HCT116 (cell line): ENCODE results near the gene PIK3R6. TPM values are rescaled to one million over a fixed set of nuclear protein-coding genes. Genes with fewer than 3 reads are reported as not detected.

Source experiments
- ATAC-seq: fragments of 200-7000 bp; cut with Tn5 transposase; 2 replicates; pipeline ENCODE4 v1.9.1; 2020; ENCODE audit warnings: mild to moderate bottlenecking, moderate library complexity
- BruUV-seq: library from RNA; stranded (reverse); fragments of 400-500 nt; replicated peaks from 2 replicates; lab custom pipeline; 2021; lab: Mats Ljungman, UMichigan
- CTCF ChIA-PET: fragments of 300-600 bp; sonication (Branson Sonifier 250); formaldehyde crosslinking; loops from one replicate; lab custom pipeline; 2021; ENCODE audit warnings: antibody characterized with exemption; lab: Charles Lee
- POLR2A ChIA-PET: fragments of 300-600, 350-600 bp; sonication (Branson Sonifier 250); formaldehyde crosslinking; loops from one replicate; lab custom pipeline; 2021; ENCODE audit warnings: antibody characterized with exemption; lab: Charles Lee
- RAD21 ChIA-PET, 2 experiments: fragments of 300-600 bp; sonication (Branson Sonifier 250); formaldehyde crosslinking; loops; one replicate each; lab custom pipeline; 2023; ENCODE audit warnings: low total read pairs in 2 of 2; ENCODE audit not compliant: uncharacterized antibody in 2 of 2, unreplicated experiment in 2 of 2, low non-redundant PET in 1 of 2; lab: Charles Lee
- DNase-seq: peaks from one replicate; pipeline ENCODE4 v3.0.0-alpha.2; 2010; ENCODE audit warnings: low read depth, low spot score
- H2AFZ ChIP-seq: fragments of 200-600 bp; shearing (Covaris generic), sonication (generic); 2 replicates; pipeline ENCODE4 v1.6.1; 2017; ENCODE audit warnings: low read depth, mixed run types, mixed read lengths, antibody characterized with exemption, low read length; ENCODE audit not compliant: poor library complexity, severe bottlenecking
- H3K27ac ChIP-seq: 2 replicates; pipeline ENCODE4 v1.5.1; 2012; ENCODE audit warnings: low read depth, low read length
- H3K27me3 ChIP-seq: fragments of 200-600 bp; sonication (generic); 2 replicates; pipeline ENCODE4 v1.6.1; 2016; ENCODE audit warnings: mixed run types, low read length, mixed read lengths; ENCODE audit not compliant: insufficient read depth
- H3K36me3 ChIP-seq, 2 experiments: fragments of 200-500 bp in 1 of 2; fragments of 200-600 bp in 1 of 2; sonication (Bioruptor generic) in 1 of 2; sonication (generic) in 1 of 2; 2 replicates each; pipeline versions ENCODE4 v1.5.1 to v1.6.1; 2014 to 2016; ENCODE audit warnings: low read length in 2 of 2, inconsistent platforms in 1 of 2, mixed read lengths in 1 of 2, mixed run types in 1 of 2; ENCODE audit not compliant: insufficient read depth in 2 of 2, control insufficient read depth in 1 of 2
- H3K4me1 ChIP-seq, 2 experiments: fragments of 200-600 bp in 1 of 2; sonication (generic) in 1 of 2; 2 replicates each; pipeline versions ENCODE4 v1.5.1 to v1.6.1; 2012 to 2017; ENCODE audit warnings: low read length in 2 of 2, inconsistent platforms in 1 of 2, mild to moderate bottlenecking in 1 of 2, mixed read lengths in 1 of 2, mixed run types in 1 of 2, moderate library complexity in 1 of 2; ENCODE audit not compliant: insufficient read depth in 2 of 2, control insufficient read depth in 1 of 2
- H3K4me2 ChIP-seq: fragments of 200-600 bp; sonication (generic); 2 replicates; pipeline ENCODE4 v1.6.1; 2017; ENCODE audit warnings: mixed run types, low read length, mixed read lengths
- H3K4me3 ChIP-seq, 2 experiments: fragments of 200-600 bp in 1 of 2; sonication (generic) in 1 of 2; replicated peaks in 1 of 2; 2 replicates each; pipeline ENCODE4 v1.5.1; 2011 to 2016; ENCODE audit warnings: low read length in 2 of 2, control low read depth in 1 of 2, low read depth in 1 of 2, mild to moderate bottlenecking in 1 of 2, mixed read lengths in 1 of 2, mixed run types in 1 of 2
- H3K79me2 ChIP-seq: fragments of 200-600 bp; sonication (generic); 2 replicates; pipeline ENCODE4 v1.6.1; 2017; ENCODE audit warnings: mild to moderate bottlenecking, mixed run types, low read length, moderate library complexity, mixed read lengths; ENCODE audit not compliant: insufficient read depth
- H3K9ac ChIP-seq: fragments of 200-600 bp; sonication (generic); 2 replicates; pipeline ENCODE4 v1.6.1; 2016; ENCODE audit warnings: low read length, mixed read lengths
- H3K9me2 ChIP-seq: fragments of 200-600 bp; sonication (generic), shearing (Covaris generic); 2 replicates; pipeline ENCODE4 v1.6.1; 2017; ENCODE audit warnings: mixed run types, mild to moderate bottlenecking, moderate library complexity; ENCODE audit not compliant: insufficient read depth
- H3K9me3 ChIP-seq, 2 experiments: fragments of 200-500 bp in 1 of 2; fragments of 200-600 bp in 1 of 2; sonication (Bioruptor generic) in 1 of 2; sonication (generic) in 1 of 2; 2 replicates each; pipeline ENCODE4 v1.6.1; 2014 to 2017; ENCODE audit warnings: low read length in 2 of 2, mixed read lengths in 2 of 2, inconsistent platforms in 1 of 2, low read depth in 1 of 2, mild to moderate bottlenecking in 1 of 2, mixed run types in 1 of 2, moderate library complexity in 1 of 2; ENCODE audit not compliant: control insufficient read depth in 1 of 2, insufficient read depth in 1 of 2
- H4K20me1 ChIP-seq: fragments of 200-600 bp; sonication (generic), shearing (Covaris generic); 2 replicates; pipeline ENCODE4 v1.6.1; 2017; ENCODE audit warnings: mixed run types, mild to moderate bottlenecking, moderate library complexity; ENCODE audit not compliant: insufficient read depth
- ATF3 ChIP-seq: IDR thresholded peaks from 2 replicates; pipeline ENCODE4 v1.6.1; 2012
- CEBPB ChIP-seq: IDR thresholded peaks from 2 replicates; pipeline ENCODE4 v1.6.1; 2012; ENCODE audit warnings: low read depth
- ELF1 ChIP-seq: IDR thresholded peaks from 2 replicates; pipeline ENCODE4 v1.6.1; 2012; ENCODE audit warnings: low read depth, borderline replicate concordance
- EZH2phosphoT487 ChIP-seq: fragments of 200-600 bp; IDR thresholded peaks from 2 replicates; pipeline ENCODE4 v1.6.1; 2018; ENCODE audit warnings: antibody characterized with exemption, borderline replicate concordance
- FOSL1 ChIP-seq: IDR thresholded peaks from 2 replicates; pipeline ENCODE4 v1.6.1; 2012; ENCODE audit warnings: low read depth
- MAX ChIP-seq: IDR thresholded peaks from 2 replicates; pipeline ENCODE4 v1.6.1; 2012
- POLR2AphosphoS5 ChIP-seq: IDR thresholded peaks from 2 replicates; pipeline ENCODE4 v1.6.1; 2011; ENCODE audit warnings: mild to moderate bottlenecking, low read depth, low read length, moderate library complexity
- SIN3A ChIP-seq: IDR thresholded peaks from 2 replicates; pipeline ENCODE4 v1.6.1; 2012; ENCODE audit warnings: low read depth
- SP1 ChIP-seq: IDR thresholded peaks from 2 replicates; pipeline ENCODE4 v1.6.1; 2012; ENCODE audit warnings: low read depth
- SRF ChIP-seq: IDR thresholded peaks from 2 replicates; pipeline ENCODE4 v1.6.1; 2012; ENCODE audit warnings: low read depth
- TCF7L2 ChIP-seq: IDR thresholded peaks from 2 replicates; pipeline ENCODE4 v1.7.0; 2011; ENCODE audit warnings: borderline replicate concordance, inconsistent platforms; ENCODE audit not compliant: insufficient read depth, insufficient read length; ENCODE audit errors: extremely low read depth
- ZBTB33 ChIP-seq: IDR thresholded peaks from 2 replicates; pipeline ENCODE4 v1.6.1; 2011; ENCODE audit warnings: mild to moderate bottlenecking, low read length, moderate library complexity; ENCODE audit not compliant: insufficient replicate concordance; ENCODE audit errors: extremely low read depth
- ZNF274 ChIP-seq: fragments of 200-500 bp; sonication (Bioruptor generic); IDR thresholded peaks from 2 replicates; pipeline ENCODE4 v1.6.1; 2014; ENCODE audit warnings: mild to moderate bottlenecking, low read depth, low read length, inconsistent platforms
- intact Hi-C: fragments of 100-400 bp; cut with micrococcal nuclease; formaldehyde crosslinking; loops from 2 replicates; pipeline ENCODE4 v1.10.0; 2022
- total RNA-seq: library from RNA; stranded (reverse); gene quantifications from one replicate; pipeline ENCODE4 v1.2.1, GENCODE V29; 2021; ENCODE audit not compliant: unreplicated experiment

PIK3R6 gene
- total RNA-seq, 1 experiment from 2014 or later = 0.07 TPM

- POLR2A ChIA-PET = interaction anchor here (0.6 kb wide), 1 partner anchor 18 kb away, joined by 3 read pairs; no protein-coding TSS in a partner anchor
- intact Hi-C loops = no loop called here
- H3K79me2 ChIP-seq = no peaks in the 10 kb centered on the region
- no peak overlapping the region for H3K9ac ChIP-seq
- no peaks in the 10 kb centered on the region for H4K20me1 ChIP-seq
- RAD21 ChIA-PET = no interaction called here
- H3K36me3 ChIP-seq = no peaks in the 10 kb centered on the region
- H3K27ac ChIP-seq = no peak overlapping the region
- no TSS peak for BruUV-seq
- ATAC-seq (no peak), DNase-seq (no peak)
- no peak overlapping the region for H3K4me3 ChIP-seq
- H2AFZ ChIP-seq = no peak overlapping the region
- no peaks in the 10 kb centered on the region for H3K9me3 ChIP-seq
- no peaks in the 10 kb centered on the region for H3K4me1 ChIP-seq
- peaks cover 10% of the 10 kb centered on the region for H3K27me3 ChIP-seq
- no peak for TF ChIP-seq FOSL1
- TF ChIP-seq SP1 = no peak
- no peak for TF ChIP-seq TCF7L2
- no peak for TF ChIP-seq MAX
- TF ChIP-seq SIN3A = no peak
- no peak for TF ChIP-seq SRF
- no peak for TF ChIP-seq ATF3
- TF ChIP-seq CEBPB = no peak
- no peak for TF ChIP-seq POLR2AphosphoS5
- TF ChIP-seq EZH2phosphoT487 = no peak
- no peak for TF ChIP-seq ZBTB33
- TF ChIP-seq ZNF274 = no peak
- TF ChIP-seq ELF1 = no peak
- H3K4me2 ChIP-seq = no peak overlapping the region
- CTCF ChIA-PET = no interaction called here
- H3K9me2 ChIP-seq = no peaks in the 10 kb centered on the region
These were observed 8.5 kb upstream of the PIK3R6 start for GRCh38 chr17:8875957-8876356.
